HG02798 (cell line): ENCODE data around the gene MYO1C.
A peak's percentile ranks its signal among the peaks of the same experiment; 100 is the strongest.

Experiments used
- ATAC-seq: cut with Tn5 transposase; IDR thresholded peaks from one replicate; pipeline ENCODE4 v1.9.1; 2021; ENCODE audit warnings: mild to moderate bottlenecking; ENCODE audit not compliant: unreplicated experiment, poor library complexity

MYO1C gene

GRCh38 chr17:1485423-1486376, 6.8 kb downstream of the MYO1C start:
- peak; percentile 38 for ATAC-seq

DNA sequence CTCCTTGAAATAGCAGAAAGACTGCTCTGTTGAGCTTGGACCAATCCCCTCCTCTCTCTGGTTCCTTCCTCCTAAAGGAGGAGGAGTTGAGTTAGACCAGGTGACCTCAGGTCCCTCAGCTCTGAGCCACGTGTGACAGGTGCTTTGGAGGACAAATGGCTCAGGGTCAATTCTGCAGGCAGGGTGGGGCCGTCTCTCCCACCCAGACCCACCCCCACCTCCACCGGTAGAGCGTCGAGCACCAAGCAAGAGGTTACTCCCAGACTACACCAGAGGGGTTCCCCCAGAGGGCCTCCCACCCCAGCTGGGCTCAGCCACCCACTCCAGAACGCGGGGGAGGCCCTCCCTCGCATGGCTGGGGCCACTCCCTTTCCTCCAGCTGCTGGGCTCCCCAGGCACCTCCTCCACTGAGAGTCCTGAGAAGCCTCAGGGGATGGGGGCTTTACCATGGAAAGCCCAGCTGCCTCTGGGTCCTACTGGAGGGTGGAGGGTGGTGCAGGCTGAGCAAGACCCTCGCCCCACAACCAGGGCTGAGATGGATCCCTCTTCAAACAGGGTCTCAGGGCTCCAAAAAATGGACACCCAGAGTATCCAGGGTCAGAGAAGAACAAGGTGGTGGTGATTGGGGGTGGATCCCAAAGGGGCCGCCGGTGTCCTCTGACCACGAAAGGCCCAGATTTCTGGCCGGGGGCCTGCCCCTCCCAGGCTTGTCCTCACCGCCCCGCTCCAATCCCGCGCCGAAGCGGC, 7.6 kb downstream of the MYO1C start:
- peak; percentile 32 for ATAC-seq

DNA sequence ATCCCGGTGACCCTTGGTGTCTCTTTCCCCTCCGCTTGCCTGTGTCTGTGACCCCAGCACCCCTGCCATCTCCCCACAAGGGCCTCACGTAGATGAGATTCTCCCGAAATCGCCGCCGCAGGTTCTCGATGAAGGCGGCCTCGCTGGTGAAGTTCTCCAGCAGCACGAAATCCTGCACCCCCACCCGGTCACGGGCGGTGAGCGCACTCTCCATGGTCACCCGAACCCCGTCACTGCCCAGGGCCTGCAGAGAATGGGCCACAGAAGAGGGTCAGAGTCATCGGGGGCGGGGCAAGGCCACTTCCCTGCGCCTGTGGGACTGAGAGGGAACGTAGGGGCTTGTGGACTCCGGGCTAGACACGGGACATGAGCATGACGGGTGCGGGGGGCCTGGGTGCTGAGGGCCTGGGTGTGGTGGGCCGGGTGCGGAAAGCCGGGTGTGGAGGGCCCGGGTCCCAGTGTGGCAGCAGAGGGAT, 8.4 kb downstream of the MYO1C start:
- no peak for ATAC-seq

DNA sequence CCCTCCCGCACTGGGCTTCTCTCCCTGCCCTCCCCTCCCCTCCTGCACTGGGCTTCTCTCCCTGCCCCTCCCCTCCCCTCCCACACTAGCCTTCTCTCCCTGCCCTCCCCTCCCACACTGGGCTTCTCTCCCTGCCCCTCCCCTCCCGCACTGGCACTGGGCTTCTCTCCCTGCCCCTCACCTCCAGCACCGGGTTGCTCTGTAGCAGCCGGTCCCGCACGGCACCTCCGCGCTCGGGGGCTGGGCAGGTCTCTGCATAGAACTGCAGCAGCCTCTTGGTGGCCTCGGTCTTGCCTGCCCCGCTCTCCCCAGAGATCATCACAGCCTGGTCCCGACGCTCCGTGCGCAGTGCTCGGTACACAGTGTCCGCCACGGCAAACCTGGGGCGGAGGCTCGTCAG, 9.8 kb downstream of the MYO1C start:
- no peak for ATAC-seq

GRCh38 chr17:1481736-1482135, 10.8 kb downstream of the MYO1C start:
- ATAC-seq: no peak

- no peak for ATAC-seq
These were observed 11.6 kb downstream of the MYO1C start for GRCh38 chr17:1480747-1481465.

- ATAC-seq: no peak
These were observed 14.1 kb downstream of the MYO1C start for GRCh38 chr17:1478418-1478817.

GRCh38 chr17:1475321-1475854, 17.1 kb downstream of the MYO1C start:
- no peak for ATAC-seq

GRCh38 chr17:1474402-1475189, 17.9 kb downstream of the MYO1C start:
- peak; percentile 64 for ATAC-seq

GRCh38 chr17:1473841-1474240, 18.6 kb downstream of the MYO1C start:
- peak; percentile 48 for ATAC-seq

DNA sequence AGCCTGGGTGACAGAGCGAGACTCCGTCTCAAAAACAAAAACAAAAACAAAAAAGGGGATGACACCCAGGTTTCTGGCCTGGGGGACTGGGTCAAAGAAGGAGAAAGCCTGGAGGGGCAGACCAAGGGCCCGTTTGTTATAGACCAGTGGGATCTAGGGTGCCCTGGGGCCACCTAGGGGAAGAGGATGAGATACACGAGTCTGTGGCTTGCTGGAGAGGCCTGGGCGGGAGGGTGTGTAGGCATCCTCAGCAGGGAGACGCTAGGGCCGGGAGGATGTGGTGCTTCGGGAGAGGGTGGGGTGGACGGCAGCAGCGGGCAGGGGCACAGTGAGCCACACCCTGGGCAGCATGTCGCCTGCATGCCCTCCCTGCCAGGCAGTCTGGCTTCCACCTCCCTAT, 19.3 kb downstream of the MYO1C start:
- ATAC-seq: no peak

DNA sequence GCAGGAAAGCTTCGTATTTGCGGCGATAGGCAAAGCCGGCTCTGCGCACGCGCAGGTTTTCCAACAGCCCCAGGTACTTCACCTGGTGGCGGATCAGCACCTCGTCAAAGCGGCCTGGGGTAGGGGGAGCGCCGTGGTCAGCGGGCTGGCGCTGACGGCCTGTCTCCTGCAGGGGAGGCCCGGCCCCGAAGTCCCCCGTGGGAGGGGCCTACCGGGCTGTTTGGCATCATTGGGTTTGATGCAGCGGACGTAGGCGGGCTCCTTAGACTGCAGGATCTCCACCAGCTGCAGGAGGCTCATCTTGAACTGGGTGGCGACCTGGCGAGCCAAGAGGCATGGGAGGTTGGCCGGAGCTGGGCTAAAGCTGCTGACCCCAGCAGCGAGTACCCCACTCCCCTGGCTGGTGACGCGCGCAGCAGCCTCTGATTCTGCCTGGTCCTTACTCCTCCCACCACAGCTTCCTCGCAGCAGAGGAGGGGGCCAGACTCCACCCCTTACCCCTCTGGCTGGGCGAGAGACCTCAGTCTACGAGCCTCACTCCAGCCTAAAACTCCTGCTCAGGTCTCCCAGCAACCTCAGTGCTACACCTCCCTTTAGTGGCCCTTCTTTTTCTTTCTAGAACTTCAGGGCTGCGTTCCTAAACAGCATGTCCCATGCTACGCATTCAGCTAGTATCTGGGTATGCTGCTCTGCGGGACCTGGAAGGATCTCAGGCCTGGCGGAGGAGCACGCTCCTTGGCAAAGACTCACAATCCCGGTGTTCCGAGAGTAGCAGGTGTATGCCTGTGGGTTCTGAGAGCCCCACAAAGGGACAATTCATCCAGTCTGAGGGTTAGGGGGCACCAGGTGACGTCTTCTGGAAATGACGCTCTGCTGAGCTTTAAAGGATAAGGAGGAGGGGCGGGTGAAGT, 20.3 kb downstream of the MYO1C start:
- ATAC-seq: no peak

GRCh38 chr17:1471490-1471889, 21.0 kb downstream of the MYO1C start:
- no peak for ATAC-seq

DNA sequence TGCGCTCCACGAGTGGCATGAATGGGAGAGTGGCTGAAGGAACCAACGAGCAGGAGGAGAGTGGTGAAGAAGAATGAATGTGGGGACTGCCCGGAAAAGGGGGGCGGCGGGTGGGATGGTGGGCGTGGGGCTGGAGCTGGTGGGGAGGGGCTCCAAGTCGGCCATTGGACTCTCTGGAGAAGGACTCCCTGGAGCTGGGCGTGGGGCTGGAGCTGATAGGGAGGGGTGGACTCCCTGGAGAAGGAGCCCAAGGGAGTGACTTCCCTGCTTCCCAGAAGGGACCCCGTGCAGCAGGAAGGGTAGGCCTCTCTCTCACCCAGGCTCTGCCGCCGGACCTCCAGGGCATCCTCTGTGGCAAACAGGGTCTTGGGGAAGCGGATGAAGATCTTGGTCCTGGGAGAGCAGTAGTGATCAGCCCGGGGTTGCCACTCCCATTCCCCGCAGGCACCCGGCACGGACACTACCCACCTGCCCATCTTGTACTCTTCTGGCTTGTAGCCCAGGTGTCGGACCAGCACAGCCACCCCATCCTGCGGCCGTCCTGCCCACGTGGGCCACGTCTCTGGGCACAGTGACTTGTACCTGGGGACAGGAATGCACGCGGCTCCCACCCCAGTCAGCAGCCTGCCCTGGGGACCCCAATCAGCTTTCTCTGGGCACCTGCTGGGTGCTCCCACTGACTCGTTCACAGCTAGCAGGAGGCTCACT, 21.6 kb downstream of the MYO1C start:
- no peak for ATAC-seq

DNA sequence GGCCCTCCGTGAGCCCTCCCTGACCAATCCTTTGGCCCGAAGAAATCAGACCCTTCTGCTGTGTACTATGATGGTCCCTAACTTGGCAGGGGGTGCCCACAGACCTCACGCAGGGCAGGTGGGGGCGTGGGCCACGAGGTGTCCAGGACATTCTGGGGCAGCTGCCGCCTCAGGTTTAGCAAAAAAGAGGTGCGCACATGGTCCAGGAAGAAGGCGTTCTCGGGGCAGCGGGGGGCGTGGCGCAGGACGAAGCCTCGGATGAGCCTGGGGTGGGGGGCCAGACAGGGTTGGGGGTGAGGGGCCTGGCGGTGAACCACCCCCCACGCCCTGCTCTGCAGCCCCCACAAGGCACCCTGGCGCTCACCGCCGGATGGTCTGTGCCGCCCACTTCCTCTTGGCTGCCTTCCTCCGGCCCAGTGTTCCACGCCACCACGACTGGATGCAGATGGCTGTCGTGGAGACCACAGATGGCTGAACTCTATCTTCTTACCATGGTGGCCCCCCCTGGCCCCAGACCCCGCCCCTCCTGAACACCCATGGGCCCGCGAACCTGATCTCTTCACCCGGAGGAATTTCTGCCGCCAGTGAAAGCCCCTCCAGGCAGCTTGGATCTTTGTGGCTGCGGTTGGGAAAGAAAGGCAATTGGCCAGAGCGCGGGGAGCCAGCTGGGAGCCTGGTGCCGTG, 22.3 kb downstream of the MYO1C start:
- ATAC-seq: no peak

DNA sequence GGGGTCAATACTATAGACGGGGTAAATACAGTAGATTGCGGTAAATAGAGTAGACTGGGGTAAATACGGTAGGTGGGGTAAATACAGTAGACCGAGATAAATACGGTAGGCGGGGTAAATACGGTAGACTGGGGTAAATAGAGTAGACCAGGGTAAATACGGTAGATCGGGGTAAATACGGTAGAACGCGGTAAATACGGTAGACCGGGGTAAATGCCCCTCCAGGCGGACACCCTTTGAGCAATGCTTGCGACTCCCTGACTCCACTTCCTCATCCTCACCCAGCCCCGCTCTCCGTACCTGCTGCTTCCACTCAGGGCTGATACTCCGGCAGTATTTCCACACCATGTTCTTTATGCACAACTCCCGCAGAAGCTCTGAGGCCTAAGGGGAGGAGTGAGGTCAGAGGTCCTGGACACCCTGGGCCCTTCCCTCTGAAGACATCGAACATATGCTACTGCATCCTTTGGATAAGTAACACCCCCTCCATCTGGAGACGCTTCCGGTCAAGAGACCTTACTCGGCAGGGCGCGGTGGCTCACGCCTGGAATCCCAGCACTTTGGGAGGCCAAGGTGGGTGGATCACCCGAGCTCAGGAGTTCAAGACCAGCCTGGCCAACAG, 23.1 kb downstream of the MYO1C start:
- ATAC-seq: no peak

- no peak for ATAC-seq
These were observed 24.5 kb downstream of the MYO1C start for GRCh38 chr17:1467898-1468492.
